H9 (cell line): ENCODE results near the gene GABBR2. TPM values are rescaled to one million over a fixed set of nuclear protein-coding genes. Genes with fewer than 3 reads are reported as not detected.

Experiments used
- DNase-seq: peaks from one replicate; pipeline ENCODE4 v3.0.0-alpha.2; 2017
- H2AFZ ChIP-seq: one replicate; pipeline ENCODE4 v1.6.1; 2013; ENCODE audit warnings: mild to moderate bottlenecking, low read length, control low read depth, moderate library complexity
- H2AK5ac ChIP-seq: 2 replicates; pipeline ENCODE4 v1.6.1; 2013; ENCODE audit warnings: low read length, control low read depth, mixed read lengths; ENCODE audit not compliant: insufficient read length
- H2BK120ac ChIP-seq: one replicate; pipeline ENCODE4 v1.6.1; 2013; ENCODE audit warnings: low read depth, mild to moderate bottlenecking, low read length, control low read depth, inconsistent platforms; ENCODE audit not compliant: poor library complexity, severe bottlenecking
- H2BK12ac ChIP-seq: 2 replicates; pipeline ENCODE4 v1.6.1; 2013; ENCODE audit warnings: low read length, control low read depth, mixed read lengths, low read depth; ENCODE audit not compliant: insufficient read length
- H2BK15ac ChIP-seq: 2 replicates; pipeline ENCODE4 v1.6.1; 2013; ENCODE audit warnings: low read depth, low read length, control low read depth
- H2BK20ac ChIP-seq: one replicate; pipeline ENCODE4 v1.6.1; 2013; ENCODE audit warnings: low read depth, mild to moderate bottlenecking, low read length, control low read depth, inconsistent platforms; ENCODE audit not compliant: poor library complexity, severe bottlenecking
- H2BK5ac ChIP-seq: 2 replicates; pipeline ENCODE4 v1.6.1; 2013; ENCODE audit warnings: low read length, control low read depth, mixed read lengths; ENCODE audit not compliant: insufficient read length
- H3K14ac ChIP-seq: 2 replicates; pipeline ENCODE4 v1.6.1; 2013; ENCODE audit warnings: low read length, control low read depth; ENCODE audit not compliant: insufficient read depth
- H3K18ac ChIP-seq: 2 replicates; pipeline ENCODE4 v1.6.1; 2013; ENCODE audit warnings: low read depth, mild to moderate bottlenecking, mixed read lengths, low read length, control low read depth; ENCODE audit not compliant: insufficient read length
- H3K23ac ChIP-seq: 2 replicates; pipeline ENCODE4 v1.6.1; 2013; ENCODE audit warnings: low read length, control low read depth, mixed read lengths, low read depth; ENCODE audit not compliant: insufficient read length
- H3K23me2 ChIP-seq: 2 replicates; pipeline ENCODE4 v1.6.1; 2013; ENCODE audit warnings: low read depth, mild to moderate bottlenecking, mixed read lengths, low read length, control low read depth; ENCODE audit not compliant: insufficient read length, poor library complexity, severe bottlenecking
- H3K27ac ChIP-seq: 2 replicates; pipeline ENCODE4 v1.5.1; 2013; ENCODE audit warnings: low read length, control low read depth, mixed read lengths, low read depth; ENCODE audit not compliant: insufficient read length
- H3K27me3 ChIP-seq: 2 replicates; pipeline ENCODE4 v1.6.1; 2013; ENCODE audit warnings: low read length, control low read depth, inconsistent platforms; ENCODE audit not compliant: insufficient read depth
- H3K4ac ChIP-seq: 2 replicates; pipeline ENCODE4 v1.6.1; 2013; ENCODE audit warnings: low read depth, mild to moderate bottlenecking, control low read depth, inconsistent platforms, low read length, moderate library complexity
- H3K4me1 ChIP-seq: 2 replicates; pipeline ENCODE4 v1.6.1; 2013; ENCODE audit warnings: low read length, control low read depth, inconsistent platforms; ENCODE audit not compliant: insufficient read depth
- H3K4me2 ChIP-seq: 2 replicates; pipeline ENCODE4 v1.6.1; 2013; ENCODE audit warnings: low read length, control low read depth, mixed read lengths; ENCODE audit not compliant: insufficient read length, insufficient read depth
- H3K56ac ChIP-seq: 2 replicates; pipeline ENCODE4 v1.6.1; 2013; ENCODE audit warnings: low read depth, mild to moderate bottlenecking, mixed read lengths, low read length, control low read depth; ENCODE audit not compliant: insufficient read length
- H3K79me1 ChIP-seq: 2 replicates; pipeline ENCODE4 v1.6.1; 2013; ENCODE audit warnings: low read depth, mild to moderate bottlenecking, moderate library complexity, low read length, control low read depth, inconsistent platforms; ENCODE audit not compliant: insufficient read depth, poor library complexity, severe bottlenecking
- H3K79me2 ChIP-seq: 2 replicates; pipeline ENCODE4 v1.6.1; 2013; ENCODE audit warnings: low read length, control low read depth, inconsistent platforms; ENCODE audit not compliant: insufficient read depth
- H3K9ac ChIP-seq: 2 replicates; pipeline ENCODE4 v1.6.1; 2013; ENCODE audit warnings: low read length, control low read depth, mixed read lengths; ENCODE audit not compliant: insufficient read length; ENCODE audit errors: extremely low read depth
- H3K9me3 ChIP-seq: one replicate; pipeline ENCODE4 v1.6.1; 2013; ENCODE audit warnings: low read depth, low read length, inconsistent platforms; ENCODE audit not compliant: control insufficient read depth
- H3T11ph ChIP-seq: one replicate; pipeline ENCODE4 v1.6.1; 2013; ENCODE audit warnings: mild to moderate bottlenecking, low read length, control low read depth, inconsistent platforms
- H4K20me1 ChIP-seq: one replicate; pipeline ENCODE4 v1.6.1; 2013; ENCODE audit not compliant: control insufficient read depth, insufficient read length, insufficient read depth
- H4K5ac ChIP-seq: 2 replicates; pipeline ENCODE4 v1.6.1; 2013; ENCODE audit warnings: low read depth, mild to moderate bottlenecking, mixed read lengths, low read length, control low read depth; ENCODE audit not compliant: insufficient read length
- H4K8ac ChIP-seq: replicated peaks from 2 replicates; pipeline ENCODE4 v1.6.1; 2013; ENCODE audit warnings: low read length, control low read depth, mixed read lengths, low read depth; ENCODE audit not compliant: insufficient read length
- H4K91ac ChIP-seq: 2 replicates; pipeline ENCODE4 v1.6.1; 2013; ENCODE audit warnings: low read depth, mild to moderate bottlenecking, moderate library complexity, mixed read lengths, low read length, control low read depth; ENCODE audit not compliant: insufficient read length
- H3K27ac Mint-ChIP-seq, 3 experiments: 2 replicates in 2 of 3; 3 replicates in 1 of 3; pipeline ENCODE4 v1.8.0; 2020 to 2021; ENCODE audit warnings: mixed read lengths in 3 of 3, mild to moderate bottlenecking in 1 of 3, moderate library complexity in 1 of 3
- H3K27me3 Mint-ChIP-seq: 2 replicates; pipeline ENCODE4 v1.8.0; 2021; ENCODE audit warnings: low read depth, mild to moderate bottlenecking, moderate library complexity, mixed read lengths
- H3K36me3 Mint-ChIP-seq, 3 experiments: 2 replicates in 2 of 3; 3 replicates in 1 of 3; pipeline ENCODE4 v1.8.0; 2020 to 2021; ENCODE audit warnings: low read depth in 3 of 3, mixed read lengths in 3 of 3; ENCODE audit not compliant: insufficient read depth in 1 of 3
- H3K4me1 Mint-ChIP-seq, 2 experiments: 2 replicates each; pipeline ENCODE4 v1.8.0; 2020; ENCODE audit warnings: mixed read lengths in 2 of 2
- H3K4me3 Mint-ChIP-seq, 2 experiments: 2 replicates in 1 of 2; 3 replicates in 1 of 2; pipeline ENCODE4 v1.8.0; 2020 to 2021; ENCODE audit warnings: mild to moderate bottlenecking in 2 of 2, mixed read lengths in 2 of 2, moderate library complexity in 1 of 2
- H3K9me3 Mint-ChIP-seq, 2 experiments: 2 replicates in 1 of 2; 3 replicates in 1 of 2; pipeline ENCODE4 v1.8.0; 2020; ENCODE audit warnings: mild to moderate bottlenecking in 2 of 2, mixed read lengths in 2 of 2, moderate library complexity in 1 of 2
- WGBS: extraction: QIAGEN DNeasy Blood & Tissue Kit; methylation state at CpG from one replicate; pipeline ENCODE4 v1.1.7; 2013; ENCODE audit warnings: missing lambda C conversion rate, low lambda C conversion rate, mixed read lengths; ENCODE audit not compliant: insufficient read length; ENCODE audit errors: extremely low coverage; 5-methylcytosine and 5-hydroxymethylcytosine counted together
- total RNA-seq: library from RNA; stranded (reverse); gene quantifications from 2 replicates; pipeline ENCODE4 v1.2.1, GENCODE V29; 2021
- TF ChIP-seq, protein P1 (sequence below): fragments of 200-600 bp; sonication (generic); conservative IDR thresholded peaks from 3 replicates; pipeline ENCODE4 v1.8.0; 2021; ENCODE audit warnings: antibody characterized with exemption, mild to moderate bottlenecking

Gene GABBR2
- total RNA-seq, 1 experiment from 2014 or later: 0.66 TPM

DNA sequence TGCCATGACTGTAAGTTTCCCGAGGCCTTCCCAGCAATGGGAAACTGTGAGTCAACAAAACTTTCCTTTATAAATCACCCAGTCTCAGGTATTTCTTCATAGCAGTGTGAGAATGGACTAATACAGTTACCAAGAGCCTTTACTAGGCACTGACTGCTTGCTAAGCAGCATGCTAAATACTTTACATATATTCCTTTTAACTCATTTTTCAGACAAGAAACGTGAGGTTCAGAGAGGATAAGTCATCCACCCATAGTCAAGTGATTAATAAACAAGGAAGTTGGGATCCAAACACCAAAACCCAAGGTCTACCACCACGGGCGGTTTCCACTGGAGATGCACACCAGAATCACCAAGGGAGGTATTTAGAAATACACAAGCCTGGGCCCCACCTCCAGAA is 50.8 kb downstream of the GABBR2 start:
- WGBS: no CpG with 5 or more reads among the region's 4 CpGs
- H2AK5ac ChIP-seq: no peak overlapping the region
- H3K9ac ChIP-seq: no peak overlapping the region
- no peak overlapping the region for H3K27ac ChIP-seq
- H3K9me3 ChIP-seq: no peaks in the 10 kb centered on the region
- H2AFZ ChIP-seq: no peak overlapping the region
- no peak overlapping the region for H3K56ac ChIP-seq
- no peak for DNase-seq
- H3K27me3 ChIP-seq: no peaks in the 10 kb centered on the region
- H2BK15ac ChIP-seq: no peak overlapping the region
- no peaks in the 10 kb centered on the region for H3K79me2 ChIP-seq
- H2BK20ac ChIP-seq: no peak overlapping the region
- Mint-ChIP-seq H3K4me3 (no peak overlapping the region), H3K27ac (no peak overlapping the region), H3K27me3 (peaks cover 5% of the 10 kb centered on the region; the same call in 1 of the 2 replicates), H3K36me3 (no peaks in the 10 kb centered on the region), H3K4me1 (no peaks in the 10 kb centered on the region), H3K9me3 (no peaks in the 10 kb centered on the region; a peak in 1 of 5 replicates)
- H3K4me2 ChIP-seq: no peak overlapping the region
- no peak overlapping the region for H2BK120ac ChIP-seq
- H3K79me1 ChIP-seq: no peaks in the 10 kb centered on the region
- H3K4ac ChIP-seq: no peak overlapping the region
- H3K18ac ChIP-seq: no peak overlapping the region
- no peak overlapping the region for H4K91ac ChIP-seq
- H2BK5ac ChIP-seq: no peak overlapping the region
- H3K14ac ChIP-seq: no peak overlapping the region
- no peaks in the 10 kb centered on the region for H3K4me1 ChIP-seq
- TF ChIP-seq, protein P1, sequence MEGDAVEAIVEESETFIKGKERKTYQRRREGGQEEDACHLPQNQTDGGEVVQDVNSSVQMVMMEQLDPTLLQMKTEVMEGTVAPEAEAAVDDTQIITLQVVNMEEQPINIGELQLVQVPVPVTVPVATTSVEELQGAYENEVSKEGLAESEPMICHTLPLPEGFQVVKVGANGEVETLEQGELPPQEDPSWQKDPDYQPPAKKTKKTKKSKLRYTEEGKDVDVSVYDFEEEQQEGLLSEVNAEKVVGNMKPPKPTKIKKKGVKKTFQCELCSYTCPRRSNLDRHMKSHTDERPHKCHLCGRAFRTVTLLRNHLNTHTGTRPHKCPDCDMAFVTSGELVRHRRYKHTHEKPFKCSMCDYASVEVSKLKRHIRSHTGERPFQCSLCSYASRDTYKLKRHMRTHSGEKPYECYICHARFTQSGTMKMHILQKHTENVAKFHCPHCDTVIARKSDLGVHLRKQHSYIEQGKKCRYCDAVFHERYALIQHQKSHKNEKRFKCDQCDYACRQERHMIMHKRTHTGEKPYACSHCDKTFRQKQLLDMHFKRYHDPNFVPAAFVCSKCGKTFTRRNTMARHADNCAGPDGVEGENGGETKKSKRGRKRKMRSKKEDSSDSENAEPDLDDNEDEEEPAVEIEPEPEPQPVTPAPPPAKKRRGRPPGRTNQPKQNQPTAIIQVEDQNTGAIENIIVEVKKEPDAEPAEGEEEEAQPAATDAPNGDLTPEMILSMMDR: no peak
- no peak overlapping the region for H4K5ac ChIP-seq
- H2BK12ac ChIP-seq: no peak overlapping the region
- H4K8ac ChIP-seq: no peak overlapping the region
- H3T11ph ChIP-seq: no peak overlapping the region
- no peaks in the 10 kb centered on the region for H3K23me2 ChIP-seq
- no peaks in the 10 kb centered on the region for H4K20me1 ChIP-seq
- no peak overlapping the region for H3K23ac ChIP-seq
